PC-9 (cell line): ENCODE data around the gene SYNPO. TPM values are rescaled to one million over a fixed set of nuclear protein-coding genes. Genes with fewer than 3 reads are reported as not detected.

ENCODE experiments used
- BruUV-seq: library from RNA; stranded (reverse); fragments of 400-500 nt; replicated peaks from 2 replicates; lab custom pipeline; 2021; lab: Mats Ljungman, UMichigan
- CTCF ChIA-PET: fragments of 300-600 bp; sonication (Branson Sonifier 250); formaldehyde crosslinking; loops from one replicate; lab custom pipeline; 2022; ENCODE audit warnings: antibody characterized with exemption; lab: Charles Lee
- POLR2A ChIA-PET: fragments of 300-600 bp; sonication (Branson Sonifier 250); formaldehyde crosslinking; loops from one replicate; lab custom pipeline; 2022; ENCODE audit warnings: antibody characterized with exemption; ENCODE audit not compliant: unreplicated experiment; lab: Charles Lee
- DNase-seq, 2 experiments: peaks; one replicate each; pipeline versions ENCODE4 v3.0.0 to v3.0.0-alpha.2; 2015 to 2022; ENCODE audit warnings: mixed read lengths in 1 of 2
- H2AFZ ChIP-seq: fragments of 200-600 bp; sonication (generic); 2 replicates; pipeline ENCODE4 v1.8.1; 2017; ENCODE audit warnings: antibody characterized with exemption
- H3F3A ChIP-seq: fragments of 200-600 bp; sonication (generic); 2 replicates; pipeline ENCODE4 v1.8.1; 2017; ENCODE audit warnings: antibody characterized with exemption, mild to moderate bottlenecking, low read depth; ENCODE audit not compliant: insufficient read depth
- H3K27ac ChIP-seq: fragments of 200-600 bp; sonication (generic); 2 replicates; pipeline ENCODE4 v1.6.1; 2016; ENCODE audit warnings: mixed run types
- H3K27me3 ChIP-seq: fragments of 200-600 bp; sonication (generic); 2 replicates; pipeline ENCODE4 v1.6.1; 2016; ENCODE audit warnings: low read depth, mixed run types; ENCODE audit not compliant: insufficient read depth
- H3K36me3 ChIP-seq: fragments of 200-600 bp; sonication (generic); 2 replicates; pipeline ENCODE4 v1.6.1; 2016; ENCODE audit warnings: low read depth, mixed run types
- H3K4me1 ChIP-seq: fragments of 200-600 bp; sonication (generic); replicated peaks from 2 replicates; pipeline ENCODE4 v1.6.1; 2016; ENCODE audit warnings: mixed run types; ENCODE audit not compliant: insufficient read depth
- H3K4me2 ChIP-seq: fragments of 200-600 bp; sonication (generic); 2 replicates; pipeline ENCODE4 v1.6.1; 2017; ENCODE audit warnings: mixed run types
- H3K4me3 ChIP-seq: fragments of 200-600 bp; sonication (generic); 2 replicates; pipeline ENCODE4 v1.6.1; 2016; ENCODE audit warnings: mixed run types
- H3K79me2 ChIP-seq: fragments of 200-600 bp; sonication (generic); 2 replicates; pipeline ENCODE4 v1.6.1; 2017; ENCODE audit warnings: low read depth, mixed run types
- H3K9me2 ChIP-seq: fragments of 200-600 bp; sonication (generic); 2 replicates; pipeline ENCODE4 v1.8.1; 2017; ENCODE audit warnings: mild to moderate bottlenecking; ENCODE audit not compliant: insufficient read depth
- H3K9me3 ChIP-seq: fragments of 200-600 bp; sonication (generic); 2 replicates; pipeline ENCODE4 v1.8.1; 2016; ENCODE audit warnings: low read depth; ENCODE audit not compliant: insufficient read depth
- H4K20me1 ChIP-seq: fragments of 200-600 bp; sonication (generic); 2 replicates; pipeline ENCODE4 v1.8.1; 2017; ENCODE audit not compliant: insufficient read depth
- EZH2 ChIP-seq: fragments of 200-600 bp; sonication (generic); IDR thresholded peaks from 2 replicates; pipeline ENCODE4 v1.8.0; 2017; ENCODE audit warnings: antibody characterized with exemption, low read depth
- intact Hi-C: fragments of 100-400 bp; cut with micrococcal nuclease; formaldehyde crosslinking; loops from one replicate; pipeline ENCODE4 v1.10.0; 2022; ENCODE audit not compliant: unreplicated experiment
- total RNA-seq: library from RNA; stranded (reverse); gene quantifications from 2 replicates; pipeline ENCODE4 v1.2.3, GENCODE V29; 2021
- TF ChIP-seq, protein P1 (sequence below): fragments of 200-600 bp; sonication (generic); conservative IDR thresholded peaks from 2 replicates; pipeline ENCODE4 v1.6.1; 2017; ENCODE audit warnings: mixed run types, antibody characterized with exemption, mild to moderate bottlenecking, moderate library complexity

The SYNPO gene
- total RNA-seq, 1 experiment from 2014 or later = 2.0 TPM

DNA sequence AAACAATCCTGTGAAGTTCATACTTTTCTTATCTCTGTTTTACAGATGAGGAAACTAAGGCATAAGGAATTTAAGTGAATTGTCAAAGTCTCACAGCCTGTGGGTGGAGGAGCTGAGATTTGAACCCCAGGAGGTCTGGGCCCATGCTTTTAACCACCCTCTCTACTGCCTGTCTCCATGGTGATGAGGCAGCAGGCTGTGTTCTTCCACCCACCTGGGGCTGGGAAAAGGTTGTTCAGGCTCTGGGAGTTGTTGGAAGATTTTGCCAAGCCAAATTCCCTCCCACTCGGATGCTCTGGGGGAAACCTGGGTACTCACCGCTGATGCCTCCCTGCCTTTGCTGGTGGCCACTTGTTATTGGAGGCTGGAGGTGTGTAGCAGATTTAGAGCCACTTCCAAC is 18.3 kb upstream of the SYNPO start:
- H4K20me1 ChIP-seq = 0 out of 2 replicates have a peak, but pooled peaks cover 4% of the 10 kb centered on the region
- peaks cover 8% of the 10 kb centered on the region for H3K4me1 ChIP-seq
- ChIA-PET POLR2A (interaction anchor here (0.6 kb wide), 1 partner anchor 38 kb away, joined by 10 read pairs; no protein-coding TSS in a partner anchor), CTCF (no interaction called here)
- intact Hi-C loops = no loop called here
- no peak overlapping the region for H3K4me2 ChIP-seq
- no peaks in the 10 kb centered on the region for H3K36me3 ChIP-seq
- no peaks in the 10 kb centered on the region for H3K9me3 ChIP-seq
- TF ChIP-seq EZH2 = no peak
- TF ChIP-seq, protein P1, sequence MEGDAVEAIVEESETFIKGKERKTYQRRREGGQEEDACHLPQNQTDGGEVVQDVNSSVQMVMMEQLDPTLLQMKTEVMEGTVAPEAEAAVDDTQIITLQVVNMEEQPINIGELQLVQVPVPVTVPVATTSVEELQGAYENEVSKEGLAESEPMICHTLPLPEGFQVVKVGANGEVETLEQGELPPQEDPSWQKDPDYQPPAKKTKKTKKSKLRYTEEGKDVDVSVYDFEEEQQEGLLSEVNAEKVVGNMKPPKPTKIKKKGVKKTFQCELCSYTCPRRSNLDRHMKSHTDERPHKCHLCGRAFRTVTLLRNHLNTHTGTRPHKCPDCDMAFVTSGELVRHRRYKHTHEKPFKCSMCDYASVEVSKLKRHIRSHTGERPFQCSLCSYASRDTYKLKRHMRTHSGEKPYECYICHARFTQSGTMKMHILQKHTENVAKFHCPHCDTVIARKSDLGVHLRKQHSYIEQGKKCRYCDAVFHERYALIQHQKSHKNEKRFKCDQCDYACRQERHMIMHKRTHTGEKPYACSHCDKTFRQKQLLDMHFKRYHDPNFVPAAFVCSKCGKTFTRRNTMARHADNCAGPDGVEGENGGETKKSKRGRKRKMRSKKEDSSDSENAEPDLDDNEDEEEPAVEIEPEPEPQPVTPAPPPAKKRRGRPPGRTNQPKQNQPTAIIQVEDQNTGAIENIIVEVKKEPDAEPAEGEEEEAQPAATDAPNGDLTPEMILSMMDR = no peak
- no TSS peak for BruUV-seq
- peaks cover 9% of the 10 kb centered on the region; the same call in 1 of the 2 replicates for H3F3A ChIP-seq
- no peak overlapping the region for H3K27ac ChIP-seq
- H3K4me3 ChIP-seq = no peak overlapping the region
- no peaks in the 10 kb centered on the region for H3K79me2 ChIP-seq
- no peak overlapping the region for H2AFZ ChIP-seq
- peaks cover 41% of the 10 kb centered on the region for H3K27me3 ChIP-seq
- no peak for DNase-seq
- H3K9me2 ChIP-seq = no peaks in the 10 kb centered on the region

DNA sequence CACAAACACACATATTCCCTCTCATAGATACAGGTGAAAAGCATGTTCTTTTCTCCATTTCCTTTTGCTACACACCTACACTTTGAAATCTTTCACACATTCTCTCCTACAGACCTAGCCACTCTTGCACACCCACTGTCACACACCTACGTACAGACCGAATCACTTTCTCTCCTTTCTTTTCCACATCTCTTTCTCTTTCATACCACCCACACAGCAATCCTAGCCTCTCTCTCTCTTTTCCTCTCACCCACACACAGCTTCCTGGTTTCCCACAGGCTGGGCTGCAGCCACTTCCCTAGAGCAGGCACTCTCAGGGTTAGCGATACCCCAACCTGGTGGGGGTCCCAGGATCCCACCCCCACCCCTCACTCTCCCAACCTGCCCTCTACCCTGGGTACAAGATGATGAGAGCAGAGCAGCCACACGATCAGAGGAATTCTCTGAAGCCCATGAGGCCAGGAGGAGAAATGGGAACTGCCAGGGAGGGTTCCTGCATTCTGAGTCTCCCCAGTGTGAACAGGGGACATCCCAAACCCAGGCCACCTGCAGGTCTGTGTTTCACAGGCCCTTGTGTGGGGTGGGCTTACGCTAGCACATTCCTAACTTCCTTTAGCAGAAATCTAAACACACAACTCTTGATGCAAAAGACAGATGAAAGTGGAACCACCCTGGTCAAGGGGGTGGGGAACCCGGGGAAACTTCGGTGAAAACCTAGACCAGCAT is 17.1 kb upstream of the SYNPO start:
- no peaks in the 10 kb centered on the region for H3K9me3 ChIP-seq
- H3K27ac ChIP-seq = no peak overlapping the region
- BruUV-seq = no TSS peak
- no peak overlapping the region for H3K4me2 ChIP-seq
- POLR2A ChIA-PET = no interaction called here
- no peaks in the 10 kb centered on the region for H3K79me2 ChIP-seq
- peaks cover 41% of the 10 kb centered on the region for H3K27me3 ChIP-seq
- 0 out of 2 replicates have a peak, but pooled peaks cover 6% of the 10 kb centered on the region for H3F3A ChIP-seq
- no peak for TF ChIP-seq EZH2
- TF ChIP-seq, protein P1 = no peak
- DNase-seq = no peak
- CTCF ChIA-PET = no interaction called here
- no peak overlapping the region for H3K4me3 ChIP-seq
- H3K4me1 ChIP-seq = no peaks in the 10 kb centered on the region; the same call in 1 of the 2 replicates
- no peaks in the 10 kb centered on the region for H3K9me2 ChIP-seq
- no peak overlapping the region for H2AFZ ChIP-seq
- intact Hi-C loops = no loop called here
- H3K36me3 ChIP-seq = no peaks in the 10 kb centered on the region
- no peaks in the 10 kb centered on the region for H4K20me1 ChIP-seq

GRCh38 chr5:150623878-150624216 is 16.6 kb upstream of the SYNPO start:
- H4K20me1 ChIP-seq = no peaks in the 10 kb centered on the region
- ChIA-PET CTCF (interaction anchor here (0.5 kb wide), 1 partner anchor 544 kb away, joined by 12 read pairs; no protein-coding TSS in a partner anchor), POLR2A (no interaction called here)
- no peak overlapping the region for H3K27ac ChIP-seq
- H2AFZ ChIP-seq = no peak overlapping the region
- no peaks in the 10 kb centered on the region; the same call in 1 of the 2 replicates for H3K4me1 ChIP-seq
- BruUV-seq = no TSS peak
- no peak for TF ChIP-seq EZH2
- TF ChIP-seq, protein P1 = no peak
- no peaks in the 10 kb centered on the region for H3K9me3 ChIP-seq
- H3K27me3 ChIP-seq = peaks cover 41% of the 10 kb centered on the region
- no peak overlapping the region for H3K4me2 ChIP-seq
- no peaks in the 10 kb centered on the region for H3K36me3 ChIP-seq
- no peak overlapping the region for H3K4me3 ChIP-seq
- no peak for DNase-seq
- H3K9me2 ChIP-seq = no peaks in the 10 kb centered on the region
- H3F3A ChIP-seq = 0 out of 2 replicates have a peak, but pooled peaks cover 7% of the 10 kb centered on the region
- intact Hi-C loops = no loop called here
- no peaks in the 10 kb centered on the region for H3K79me2 ChIP-seq
